Cardiac muscle cell (in vitro differentiated cells and primary cell): ENCODE results near the gene RGS7. TPM values are rescaled to one million over a fixed set of nuclear protein-coding genes. Genes with fewer than 3 reads are reported as not detected.

Experiments
- DNase-seq, 2 donors: peaks; one replicate each; pipeline versions ENCODE4 v3.0.0 to v3.0.0-alpha.2; 2010 to 2017; ENCODE audit warnings: low read depth in 1 of 2, low spot score in 1 of 2
- H3K27ac ChIP-seq: fragments of 200-600 bp; sonication (generic); 2 replicates; pipeline ENCODE4 v1.5.1; 2016
- H3K27me3 ChIP-seq: fragments of 200-600 bp; sonication (generic); 2 replicates; pipeline ENCODE4 v1.6.0; 2016; ENCODE audit warnings: control low read depth
- H3K36me3 ChIP-seq: fragments of 200-600 bp; sonication (generic); 2 replicates; pipeline ENCODE4 v1.5.1; 2016; ENCODE audit warnings: control low read depth
- H3K4me1 ChIP-seq: fragments of 200-600 bp; sonication (generic); 2 replicates; pipeline ENCODE4 v1.8.1; 2017; ENCODE audit warnings: low read depth, mild to moderate bottlenecking, mixed run types
- H3K4me3 ChIP-seq: fragments of 200-600 bp; sonication (generic); 2 replicates; pipeline ENCODE4 v1.5.1; 2016; ENCODE audit warnings: mild to moderate bottlenecking
- H3K9me3 ChIP-seq: fragments of 200-600 bp; sonication (generic); 2 replicates; pipeline ENCODE4 v1.5.1; 2017; ENCODE audit warnings: low read depth, mild to moderate bottlenecking, control low read depth
- CTCF ChIP-seq: IDR thresholded peaks from 2 replicates; pipeline ENCODE4 v1.5.1; 2012; ENCODE audit warnings: low read depth, mild to moderate bottlenecking, low read length
- polyA plus RNA-seq: library from polyadenylated mRNA; unstranded; fragments of >200 nt; fragmentation: Nextera tagmentation; extraction: Ambion mirVana; gene quantifications from 2 replicates; pipeline ENCODE4 v1.2.1, GENCODE V29; 2016
- total RNA-seq: library from RNA; depleted of rRNA; stranded (reverse); fragments of >200 nt; gene quantifications from 2 replicates; pipeline ENCODE4 v1.2.3, GENCODE V29; 2016

The RGS7 gene
- total and polyA plus RNA-seq, 2 experiments from 2014 or later = not detected

GRCh38 chr1:240947438-240948224 lies 409.4 kb downstream of the RGS7 start:
- Histone ChIP-seq H3K36me3 (no peaks in the 10 kb centered on the region), H3K27me3 (no peaks in the 10 kb centered on the region), H3K4me3 (no peak overlapping the region), H3K9me3 (no peaks in the 10 kb centered on the region), H3K27ac (no peak overlapping the region), H3K4me1 (no peaks in the 10 kb centered on the region)
- no peak for DNase-seq
- TF ChIP-seq CTCF = no peak

DNA sequence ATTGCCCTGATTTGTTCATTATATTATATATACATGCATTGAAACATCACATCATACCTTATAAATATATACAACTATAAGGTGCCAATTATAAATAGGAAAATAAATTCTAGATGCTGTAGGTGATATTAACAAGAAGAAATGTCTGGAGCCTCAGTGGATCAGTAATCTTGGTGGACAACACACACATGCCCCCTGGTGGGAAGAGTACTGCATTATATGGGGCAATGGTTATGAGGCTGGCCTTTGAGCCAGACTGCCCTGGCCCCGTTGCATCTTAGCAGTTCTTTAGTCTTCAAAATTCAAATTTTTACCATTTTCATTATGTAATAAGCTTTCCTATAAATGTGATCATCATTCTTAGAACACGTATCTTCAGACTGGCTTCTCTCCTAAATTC lies 410.1 kb downstream of the RGS7 start:
- peak; percentile 22 for TF ChIP-seq CTCF
- Histone ChIP-seq H3K9me3 (no peaks in the 10 kb centered on the region), H3K4me3 (no peak overlapping the region), H3K27ac (no peak overlapping the region), H3K4me1 (no peaks in the 10 kb centered on the region), H3K27me3 (no peaks in the 10 kb centered on the region), H3K36me3 (no peaks in the 10 kb centered on the region)
- peak; percentile 30 to 61 for DNase-seq

- no peaks in the 10 kb centered on the region for H3K4me1 ChIP-seq
- H3K27ac ChIP-seq = no peak overlapping the region
- H3K4me3 ChIP-seq = no peak overlapping the region
- no peak for TF ChIP-seq CTCF
- H3K36me3 ChIP-seq = no peaks in the 10 kb centered on the region
- H3K27me3 ChIP-seq = no peaks in the 10 kb centered on the region
- H3K9me3 ChIP-seq = no peaks in the 10 kb centered on the region
- DNase-seq = no peak
Measured at GRCh38 chr1:240942901-240943300, 414.1 kb downstream of the RGS7 start.

DNA sequence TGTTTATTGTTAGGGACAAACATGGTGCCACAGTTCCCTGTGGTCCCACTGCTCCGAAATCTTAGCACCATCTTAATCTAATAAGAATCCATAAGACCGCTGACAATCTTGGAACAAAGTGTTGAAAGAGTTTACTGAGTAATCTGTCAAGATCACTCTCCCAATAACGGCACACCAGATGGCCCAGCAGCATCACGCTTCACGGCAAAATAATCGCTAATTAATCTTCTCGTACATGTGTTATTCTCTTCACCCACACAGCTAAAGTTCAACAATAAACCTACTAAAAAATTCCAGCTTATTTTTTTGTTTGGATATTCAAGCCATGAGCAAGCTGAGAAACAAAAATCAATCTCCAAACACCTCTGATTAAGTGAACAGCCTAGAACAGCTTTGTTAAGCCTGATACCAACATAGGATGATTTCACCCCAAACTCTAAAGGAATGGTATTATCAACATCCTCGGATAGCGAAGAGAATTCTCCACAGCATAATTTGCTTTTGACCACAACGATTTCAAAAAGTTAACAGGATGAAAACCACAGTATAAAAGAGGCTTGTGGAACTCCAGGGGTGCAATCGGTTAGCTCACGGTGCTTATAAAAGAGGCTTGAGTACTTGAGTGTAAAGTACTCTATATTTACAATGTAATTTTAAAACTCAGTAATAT lies 415.2 kb downstream of the RGS7 start:
- no peak for DNase-seq
- H3K4me3 ChIP-seq = no peak overlapping the region
- H3K27ac ChIP-seq = no peak overlapping the region
- no peak for TF ChIP-seq CTCF
- no peaks in the 10 kb centered on the region for H3K36me3 ChIP-seq
- H3K9me3 ChIP-seq = no peaks in the 10 kb centered on the region
- H3K4me1 ChIP-seq = no peaks in the 10 kb centered on the region
- H3K27me3 ChIP-seq = no peaks in the 10 kb centered on the region

DNA sequence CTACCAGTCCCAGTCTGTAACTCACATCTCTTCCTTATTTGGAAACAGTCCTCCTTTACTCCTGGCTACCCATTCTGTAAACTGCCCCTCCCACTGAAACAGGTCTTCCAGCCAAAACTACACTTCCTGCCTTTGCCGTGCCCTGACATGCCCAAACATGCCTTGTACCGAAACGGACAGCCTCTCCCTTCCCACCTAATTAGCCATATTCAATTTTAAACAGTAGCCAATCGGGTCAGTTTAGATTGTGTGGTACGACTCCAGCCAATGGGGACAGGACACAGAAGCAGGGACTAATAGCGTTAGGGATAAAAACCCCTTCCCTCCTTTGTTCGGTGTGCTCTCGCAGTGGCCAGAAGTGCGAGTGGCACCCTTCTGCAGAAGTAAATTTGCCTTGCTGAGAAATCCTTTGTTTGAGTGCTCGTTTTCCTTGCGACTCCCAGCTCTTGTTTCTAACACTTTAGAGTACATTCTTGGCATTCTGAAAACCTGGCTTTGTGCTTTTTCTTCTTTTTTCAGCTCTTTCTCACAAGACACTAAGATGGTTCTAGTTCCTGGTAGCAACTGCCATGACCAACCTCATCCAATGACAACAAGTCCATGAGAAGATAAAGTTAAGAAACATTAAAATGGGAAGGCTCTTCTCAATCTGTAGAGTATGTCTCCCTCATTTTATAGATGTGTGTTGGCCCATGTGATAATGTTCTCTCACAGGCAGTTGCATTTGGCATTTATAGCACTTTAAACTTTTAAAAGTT lies 419.9 kb downstream of the RGS7 start:
- TF ChIP-seq CTCF = no peak
- Histone ChIP-seq H3K36me3 (no peaks in the 10 kb centered on the region), H3K4me3 (no peak overlapping the region), H3K27me3 (no peaks in the 10 kb centered on the region), H3K4me1 (no peaks in the 10 kb centered on the region), H3K27ac (no peak overlapping the region), H3K9me3 (no peaks in the 10 kb centered on the region)
- DNase-seq = no peak
